GM23338 (cell line): ENCODE measurements around the gene RNU5D-1.

Source experiments
- CREB1 ChIP-seq: fragments of 250-450 bp; sonication (Bioruptor Pico); IDR thresholded peaks from 2 replicates; pipeline ENCODE4 v1.5.0; 2020; ENCODE audit warnings: low read depth, mild to moderate bottlenecking, moderate library complexity
- CTCF ChIP-seq, 2 experiments: fragments of 200-600 bp in 1 of 2; sonication (generic) in 1 of 2; conservative IDR thresholded peaks; 2 replicates each; pipeline versions ENCODE4 v1.5.1 to v1.6.1; 2016 to 2017; ENCODE audit warnings: antibody characterized with exemption in 2 of 2, low read depth in 2 of 2, mild to moderate bottlenecking in 2 of 2, moderate library complexity in 1 of 2
- ETS1 ChIP-seq: IDR thresholded peaks from 2 replicates; pipeline ENCODE4 v1.6.1; 2016; ENCODE audit warnings: antibody characterized with exemption
- EZH2 ChIP-seq: fragments of 200-600 bp; sonication (generic); IDR thresholded peaks from one replicate; pipeline ENCODE4 v1.8.0; 2017; ENCODE audit warnings: antibody characterized with exemption, mild to moderate bottlenecking, low read depth; ENCODE audit not compliant: unreplicated experiment
- EZH2phosphoT487 ChIP-seq: fragments of 200-600 bp; sonication (generic); IDR thresholded peaks from one replicate; pipeline ENCODE4 v1.8.1; 2018; ENCODE audit warnings: antibody characterized with exemption; ENCODE audit not compliant: unreplicated experiment
- JUNB ChIP-seq: IDR thresholded peaks from one replicate; pipeline ENCODE4 v1.6.1; 2016; ENCODE audit warnings: antibody characterized with exemption; ENCODE audit not compliant: unreplicated experiment
- NANOG ChIP-seq: IDR thresholded peaks from 2 replicates; pipeline ENCODE4 v1.6.1; 2016; ENCODE audit warnings: antibody characterized with exemption, borderline replicate concordance
- POLR2AphosphoS5 ChIP-seq: IDR thresholded peaks from 2 replicates; pipeline ENCODE4 v1.6.1; 2016; ENCODE audit warnings: antibody characterized with exemption, low read depth
- REST ChIP-seq: IDR thresholded peaks from one replicate; pipeline ENCODE4 v1.6.1; 2018; ENCODE audit warnings: antibody characterized with exemption; ENCODE audit not compliant: unreplicated experiment
- STAT1 ChIP-seq: IDR thresholded peaks from one replicate; pipeline ENCODE4 v1.6.1; 2016; ENCODE audit warnings: antibody characterized with exemption; ENCODE audit not compliant: unreplicated experiment
- ZNF331 ChIP-seq: fragments of 250-450 bp; sonication (Bioruptor Pico); IDR thresholded peaks from 2 replicates; pipeline ENCODE4 v1.5.0; 2020; ENCODE audit warnings: low read depth, mild to moderate bottlenecking, moderate library complexity
- ZNF462 ChIP-seq: fragments of 250-450 bp; sonication (Bioruptor Pico); IDR thresholded peaks from 2 replicates; pipeline ENCODE4 v1.5.0; 2020; ENCODE audit warnings: mild to moderate bottlenecking, moderate library complexity

GRCh38 chr1:44714532-44714931 lies 16.4 kb downstream of the RNU5D-1 start:
- TF ChIP-seq EZH2 (no peak), CTCF (conservative IDR thresholded peaks at IDR 0.05; ENCODE audit: low read depth in 2 of 2) (no peak), CREB1 (CRISPR knock-in tag) (no peak), REST (no peak), POLR2AphosphoS5 (no peak), ZNF331 (no peak), JUNB (no peak), EZH2phosphoT487 (no peak), NANOG (no peak), ETS1 (no peak), STAT1 (no peak), ZNF462 (CRISPR knock-in tag) (no peak)
